Activated T-cell treated with anti-CD3 and anti-CD28 coated beads, Interleukin-2, amount 50 U/mL, for 1 hour (primary cell): ENCODE measurements around the gene HDHD2.
A peak's percentile ranks its signal among the peaks of the same experiment; 100 is the strongest.

ENCODE experiments used
- DNase-seq: peaks from one replicate; pipeline ENCODE4 v3.0.0-alpha.2; 2020

Gene HDHD2

GRCh38 chr18:47143899-47144485, 6.3 kb downstream of the HDHD2 start:
- DNase-seq = no peak

GRCh38 chr18:47143153-47143552, 7.1 kb downstream of the HDHD2 start:
- DNase-seq = no peak

GRCh38 chr18:47141289-47141688, 9.0 kb downstream of the HDHD2 start:
- no peak for DNase-seq

- no peak for DNase-seq
Observed at GRCh38 chr18:47121146-47121545, 29.2 kb downstream of the HDHD2 start.

GRCh38 chr18:47120428-47120827, 29.9 kb downstream of the HDHD2 start:
- DNase-seq = no peak

- DNase-seq = no peak
Observed at GRCh38 chr18:47118981-47119380, 31.3 kb downstream of the HDHD2 start.

- DNase-seq = no peak
Observed at GRCh38 chr18:47115205-47115604, 35.1 kb downstream of the HDHD2 start.

- DNase-seq = no peak
Observed at GRCh38 chr18:47113796-47114540, 36.3 kb downstream of the HDHD2 start.

- no peak for DNase-seq
Observed at GRCh38 chr18:47110492-47111274, 39.6 kb downstream of the HDHD2 start.

GRCh38 chr18:47109720-47110119, 40.6 kb downstream of the HDHD2 start:
- no peak for DNase-seq

- no peak for DNase-seq
Observed at GRCh38 chr18:47108998-47109405, 41.3 kb downstream of the HDHD2 start.

GRCh38 chr18:47108373-47108772, 41.9 kb downstream of the HDHD2 start:
- no peak for DNase-seq

- peak; percentile 57 for DNase-seq
Observed at GRCh38 chr18:47100212-47100831, 50.0 kb downstream of the HDHD2 start.

GRCh38 chr18:47095810-47096209, 54.5 kb downstream of the HDHD2 start:
- DNase-seq = no peak

- no peak for DNase-seq
Observed at GRCh38 chr18:47087676-47088075, 62.6 kb downstream of the HDHD2 start.

GRCh38 chr18:47081578-47081977, 68.7 kb downstream of the HDHD2 start:
- no peak for DNase-seq

GRCh38 chr18:47080872-47081271, 69.4 kb downstream of the HDHD2 start:
- DNase-seq = no peak

- DNase-seq = no peak
Observed at GRCh38 chr18:47077111-47077510, 73.2 kb downstream of the HDHD2 start.

GRCh38 chr18:47075098-47075883, 75.0 kb downstream of the HDHD2 start:
- no peak for DNase-seq

- DNase-seq = no peak
Observed at GRCh38 chr18:47067648-47068047, 82.7 kb downstream of the HDHD2 start.

GRCh38 chr18:47063096-47063495, 87.2 kb downstream of the HDHD2 start:
- no peak for DNase-seq

GRCh38 chr18:47062471-47062870, 87.8 kb downstream of the HDHD2 start:
- no peak for DNase-seq
